Inflammatory macrophage treated with lipopolysaccharide for 4 hours (primary cell): ENCODE measurements around the gene HNRNPR.

Experiments used
- DNase-seq: peaks from one replicate; pipeline ENCODE4 v3.0.0-alpha.2; 2020

Gene HNRNPR

GRCh38 chr1:23368562-23369334 is 24.7 kb upstream of the HNRNPR start:
- peak; percentile 95 for DNase-seq

GRCh38 chr1:23367791-23368561 is 23.9 kb upstream of the HNRNPR start:
- DNase-seq: peak; percentile 100

DNA sequence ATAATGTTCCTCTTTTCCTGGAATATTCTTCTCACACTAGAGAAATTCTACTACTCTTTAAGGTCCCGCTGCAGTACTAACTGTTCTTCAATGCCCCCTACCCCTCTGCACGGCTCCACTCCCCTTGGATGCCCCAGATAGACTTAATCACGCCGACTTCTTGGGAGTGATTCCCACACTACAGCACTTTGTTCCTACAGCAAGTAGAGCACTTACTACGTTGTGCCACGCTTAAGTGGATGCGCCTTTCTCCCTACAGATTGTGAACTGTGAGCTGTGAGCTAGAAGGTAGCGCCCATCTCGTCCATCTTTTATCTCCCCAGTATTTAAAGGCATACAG is 23.3 kb upstream of the HNRNPR start:
- no peak for DNase-seq

- no peak for DNase-seq
Observed at GRCh38 chr1:23366598-23366997, 22.5 kb upstream of the HNRNPR start.

GRCh38 chr1:23366146-23366545 is 22.1 kb upstream of the HNRNPR start:
- no peak for DNase-seq

DNA sequence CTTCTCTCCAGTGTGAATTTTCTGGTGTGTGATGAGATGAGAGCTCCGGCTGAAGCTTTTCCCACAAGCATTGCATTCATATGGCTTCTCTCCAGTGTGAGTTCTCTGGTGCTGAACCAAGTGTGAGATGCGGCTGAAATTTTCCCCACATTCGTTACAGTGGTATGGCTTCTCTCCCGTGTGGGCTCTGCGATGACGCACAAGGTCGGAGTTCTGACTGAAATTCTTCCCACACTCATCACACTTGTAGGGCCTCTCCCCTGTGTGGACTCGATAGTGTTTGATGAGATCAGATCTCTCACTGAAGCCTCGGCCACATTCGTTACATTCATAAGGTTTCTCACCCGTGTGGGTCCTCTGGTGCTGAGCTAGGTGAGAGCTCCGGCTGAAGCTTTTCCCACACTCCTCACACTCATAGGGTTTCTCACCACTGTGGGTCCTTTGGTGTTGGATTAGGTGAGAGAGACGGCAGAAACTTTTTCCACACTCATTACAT is 18.2 kb upstream of the HNRNPR start:
- no peak for DNase-seq

GRCh38 chr1:23358310-23358875 is 14.3 kb upstream of the HNRNPR start:
- DNase-seq: no peak

DNA sequence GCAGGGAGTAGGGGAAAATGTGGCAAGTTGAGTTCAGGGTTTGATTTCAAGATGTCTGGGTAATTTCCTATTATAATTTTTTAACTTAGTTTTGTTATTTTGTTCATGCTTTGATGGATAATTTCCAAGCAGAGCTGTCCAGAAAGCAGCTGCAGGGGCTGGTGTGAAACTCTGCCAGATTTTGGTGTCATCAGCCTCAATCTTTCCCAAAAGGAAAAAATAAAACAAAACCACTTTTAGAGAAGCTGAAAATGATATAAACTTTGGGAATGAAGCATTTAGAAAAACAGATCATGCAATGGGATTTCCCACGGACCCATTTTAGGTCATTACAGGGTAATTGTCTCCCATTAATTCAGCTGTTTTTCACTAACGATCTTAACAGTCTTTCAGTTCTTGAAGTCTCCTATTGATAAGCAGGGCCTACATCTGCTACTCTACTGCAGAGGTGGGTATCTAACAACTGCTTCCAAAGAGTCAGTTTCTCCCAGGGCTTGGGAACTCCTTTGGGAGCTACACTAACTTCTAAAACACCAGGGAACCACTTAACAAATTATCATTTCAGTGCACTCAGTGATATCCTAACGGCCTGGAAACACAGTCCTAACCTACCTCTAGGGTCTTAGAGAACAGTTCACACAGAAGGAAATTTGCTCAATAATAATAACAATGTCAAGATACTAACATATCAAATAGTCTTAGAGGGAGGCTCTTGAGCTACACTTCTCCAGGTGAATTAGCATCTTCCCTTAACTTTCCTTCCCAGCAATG is 13.2 kb upstream of the HNRNPR start:
- no peak for DNase-seq

- no peak for DNase-seq
Observed at GRCh38 chr1:23356471-23357137, 12.5 kb upstream of the HNRNPR start.

- no peak for DNase-seq
Observed at GRCh38 chr1:23354245-23354644, 10.2 kb upstream of the HNRNPR start.

GRCh38 chr1:23352096-23352695 is 8.1 kb upstream of the HNRNPR start:
- no peak for DNase-seq

DNA sequence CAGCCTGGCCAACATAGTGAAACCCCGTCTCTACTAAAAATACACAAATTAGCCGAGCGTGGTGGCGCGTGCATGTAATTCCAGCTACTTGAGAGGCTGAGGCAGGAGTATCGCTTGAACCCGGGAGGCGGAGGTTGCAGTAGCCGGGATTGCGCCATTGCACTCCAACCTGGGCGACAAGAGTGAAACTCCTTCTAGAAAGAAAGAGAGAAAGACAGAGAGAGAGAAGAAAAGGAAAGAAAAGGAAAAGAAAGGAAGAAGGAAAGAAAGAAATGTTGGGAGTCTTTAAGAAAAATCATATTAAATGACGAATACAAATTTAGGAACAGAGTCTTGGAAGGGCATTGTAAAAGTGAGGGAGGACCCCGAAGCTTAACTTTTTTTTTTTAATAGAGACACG is 1.8 kb upstream of the HNRNPR start:
- DNase-seq: no peak

DNA sequence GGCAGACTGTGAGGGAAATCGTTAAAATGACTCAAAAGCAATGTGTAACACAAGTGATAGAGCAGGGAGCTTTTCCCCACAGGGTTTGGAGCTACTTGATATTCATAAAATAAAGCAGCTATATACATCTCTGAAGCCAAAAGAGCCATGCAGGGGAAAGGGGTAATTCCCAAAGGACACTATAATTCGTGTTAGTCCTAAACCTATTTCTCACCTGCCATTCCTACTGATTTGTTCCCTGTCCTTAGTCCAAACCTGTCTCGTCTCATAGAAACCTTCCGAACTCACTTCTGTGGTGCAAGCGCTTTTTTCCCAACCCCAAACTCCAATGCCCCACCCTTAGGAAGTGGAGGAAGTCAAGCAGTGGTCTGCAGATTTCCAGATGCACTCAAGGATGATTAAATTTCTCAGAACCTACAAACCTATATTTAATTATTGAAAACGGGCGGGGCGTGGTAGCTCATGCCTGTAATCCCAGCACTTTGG is 946 bp upstream of the HNRNPR start:
- DNase-seq: no peak

DNA sequence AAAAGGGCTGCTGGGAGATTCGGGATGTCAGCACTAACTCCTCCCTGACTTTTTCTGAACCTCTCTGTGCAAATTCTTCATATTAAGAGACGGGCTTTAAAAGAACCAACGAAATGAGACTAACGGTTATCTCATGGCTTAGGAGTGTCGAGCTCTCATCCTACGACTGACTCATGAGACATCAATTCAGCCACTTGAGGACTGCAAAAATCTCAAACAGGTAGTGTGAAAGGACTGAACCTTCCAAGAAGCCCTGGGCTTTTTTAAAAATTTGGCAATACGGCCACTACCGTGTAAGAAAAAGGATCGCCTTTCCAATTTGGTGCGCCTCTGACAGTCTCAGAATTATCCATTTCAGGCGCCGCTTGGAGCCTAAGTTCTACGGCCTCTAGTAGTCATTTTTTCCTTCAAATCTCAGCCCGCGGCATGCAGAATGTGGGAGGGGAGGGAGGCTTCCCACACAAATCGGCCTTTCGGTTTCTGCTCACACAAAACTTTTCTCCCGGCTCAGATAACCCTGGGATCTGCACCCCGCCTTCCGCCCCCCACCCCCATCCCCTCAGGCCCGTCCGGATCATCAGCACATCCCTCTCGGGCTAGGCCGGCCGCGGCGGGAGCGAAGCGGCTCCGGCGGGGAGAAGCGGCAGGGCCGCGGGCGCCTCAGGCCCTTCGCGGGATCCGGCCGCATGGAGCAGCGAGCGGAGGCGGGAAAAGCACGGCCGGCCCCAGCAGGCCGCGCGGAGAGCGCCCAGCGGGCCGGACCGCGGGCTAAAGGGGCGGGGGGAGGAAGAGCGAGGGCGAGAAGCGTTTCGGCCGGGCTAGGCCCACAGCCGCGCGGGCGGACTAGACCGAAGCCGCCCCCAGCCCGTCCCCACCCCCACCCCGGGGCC is 618 bp downstream of the HNRNPR start:
- DNase-seq: peak; percentile 69

GRCh38 chr1:23341931-23342692 is 2.0 kb downstream of the HNRNPR start:
- DNase-seq: peak; percentile 67

DNA sequence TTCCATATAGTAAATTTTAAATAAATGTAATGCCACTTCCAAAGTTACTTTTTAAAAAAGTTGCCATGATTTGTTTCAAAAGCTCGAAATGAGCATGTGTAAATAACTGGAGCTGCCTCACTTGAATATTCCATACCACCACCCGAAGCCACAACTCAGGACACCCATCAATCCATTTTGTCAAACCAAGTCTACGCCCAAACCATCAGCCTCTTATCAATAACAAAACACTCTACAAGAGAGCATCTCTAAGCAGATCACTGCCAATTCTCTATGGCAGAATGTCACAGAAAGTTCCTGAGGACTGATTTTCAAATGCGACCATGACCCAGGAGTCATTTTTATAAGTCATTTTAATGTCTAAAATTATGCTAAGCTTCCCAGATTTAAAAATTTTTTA is 4.5 kb downstream of the HNRNPR start:
- no peak for DNase-seq

DNA sequence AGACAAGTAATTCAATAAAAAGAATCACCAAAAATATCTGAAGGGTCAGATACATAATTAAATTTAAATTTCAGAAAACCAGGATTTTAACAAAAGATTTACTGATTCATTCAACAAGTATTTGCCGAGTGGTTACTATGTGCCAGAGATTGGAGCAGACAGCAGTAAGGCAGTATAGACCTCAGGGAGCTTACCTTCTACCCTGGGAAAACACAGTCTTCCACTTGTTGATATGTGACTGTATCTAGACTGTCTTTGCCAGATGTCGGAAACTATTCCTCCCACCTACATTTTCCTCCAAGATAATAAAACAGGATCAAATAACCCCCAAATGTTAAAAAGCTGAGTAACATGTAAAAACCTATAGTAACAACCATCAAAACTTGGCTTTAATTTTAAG is 6.2 kb downstream of the HNRNPR start:
- DNase-seq: no peak

GRCh38 chr1:23331713-23332112 is 12.4 kb downstream of the HNRNPR start:
- no peak for DNase-seq

GRCh38 chr1:23330846-23331245 is 13.2 kb downstream of the HNRNPR start:
- DNase-seq: no peak

DNA sequence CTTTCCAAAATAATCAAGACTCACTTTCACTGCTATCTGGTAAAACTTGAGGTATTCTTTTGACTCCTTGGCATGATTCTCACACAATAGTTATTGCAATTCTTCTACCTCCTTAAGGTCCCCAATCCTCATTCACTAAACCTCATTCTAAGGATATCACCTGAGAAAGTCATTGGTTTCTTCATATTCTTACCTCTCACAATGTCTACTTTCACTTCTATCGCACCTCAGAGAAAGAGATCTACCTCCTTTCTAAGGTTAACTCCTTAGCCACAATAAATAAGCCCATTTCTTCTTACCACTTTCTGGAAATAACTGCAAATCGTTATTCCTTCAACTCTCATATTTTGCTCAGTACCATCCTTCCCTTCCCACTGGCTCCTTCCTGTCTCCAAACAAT is 18.7 kb downstream of the HNRNPR start:
- DNase-seq: no peak
